Measurements from ENCODE around the gene ADD3. TPM values are rescaled to one million over a fixed set of nuclear protein-coding genes. Genes with fewer than 3 reads are reported as not detected.

Gene ADD3
- total RNA-seq, 1 donor from 2014 or later = 268 TPM

- intact Hi-C loops (cut with micrococcal nuclease) = loop anchor here (1.0 kb wide), 1 partner anchor 8 kb away; no protein-coding TSS in a partner anchor
These were observed 9.3 kb upstream of the ADD3 start for GRCh38 chr10:109998513-109998912.

GRCh38 chr10:110002801-110003523, 4.8 kb upstream of the ADD3 start:
- intact Hi-C loops (cut with micrococcal nuclease) = no loop called here

- intact Hi-C loops (cut with micrococcal nuclease) = no loop called here
These were observed 4.3 kb upstream of the ADD3 start for GRCh38 chr10:110003524-110003885.

GRCh38 chr10:110005719-110006118, 2.1 kb upstream of the ADD3 start:
- intact Hi-C loops (cut with micrococcal nuclease) = loop anchor here (1.0 to 5.0 kb wide), 2 partner anchors 7 to 497 kb away; no protein-coding TSS in a partner anchor

- intact Hi-C loops (cut with micrococcal nuclease) = loop anchor here (1.0 to 5.0 kb wide), 5 partner anchors 8 to 913 kb away; partner anchors contain the start of genes BBIP1 and SHOC2
These were observed 1.2 kb upstream of the ADD3 start for GRCh38 chr10:110006358-110007160.

- intact Hi-C loops (cut with micrococcal nuclease) = loop anchor here (1.0 to 5.0 kb wide), 4 partner anchors 29 to 912 kb away; partner anchors contain the start of genes BBIP1 and SHOC2
These were observed 553 bp upstream of the ADD3 start for GRCh38 chr10:110007161-110007700.

- intact Hi-C loops (cut with micrococcal nuclease) = loop anchor here (1.0 to 5.0 kb wide), 9 partner anchors 8 to 494 kb away; no protein-coding TSS in a partner anchor
These were observed 945 bp downstream of the ADD3 start for GRCh38 chr10:110008518-110009339.

GRCh38 chr10:110009736-110010475, 2.1 kb downstream of the ADD3 start:
- intact Hi-C loops (cut with micrococcal nuclease) = loop anchor here (1.0 to 5.0 kb wide), 6 partner anchors 53 to 492 kb away; partner anchors contain the start of genes SMNDC1 and XPNPEP1

GRCh38 chr10:110010486-110011378, 2.9 kb downstream of the ADD3 start:
- intact Hi-C loops (cut with micrococcal nuclease) = loop anchor here (1.0 kb wide), 4 partner anchors 67 to 404 kb away; partner anchors contain the start of genes SMNDC1 and XPNPEP1

- intact Hi-C loops (cut with micrococcal nuclease) = no loop called here
These were observed 3.9 kb downstream of the ADD3 start for GRCh38 chr10:110011681-110012080.

- intact Hi-C loops (cut with micrococcal nuclease) = no loop called here
These were observed 6.0 kb downstream of the ADD3 start for GRCh38 chr10:110013630-110014293.

- intact Hi-C loops (cut with micrococcal nuclease) = loop anchor here (1.0 kb wide), 1 partner anchor 8 kb away; no protein-coding TSS in a partner anchor
These were observed 8.3 kb downstream of the ADD3 start for GRCh38 chr10:110016039-110016438.

- intact Hi-C loops (cut with micrococcal nuclease) = no loop called here
These were observed 9.3 kb downstream of the ADD3 start for GRCh38 chr10:110017052-110017451.

GRCh38 chr10:110017907-110018306, 10.1 kb downstream of the ADD3 start:
- intact Hi-C loops (cut with micrococcal nuclease) = no loop called here

GRCh38 chr10:110020265-110020664, 12.5 kb downstream of the ADD3 start:
- intact Hi-C loops (cut with micrococcal nuclease) = no loop called here

GRCh38 chr10:110022716-110023504, 15.1 kb downstream of the ADD3 start:
- intact Hi-C loops (cut with micrococcal nuclease) = no loop called here

GRCh38 chr10:110023785-110024465, 16.1 kb downstream of the ADD3 start:
- intact Hi-C loops (cut with micrococcal nuclease) = no loop called here
